ENCODE measurements around the gene KMO.

The KMO gene

DNA sequence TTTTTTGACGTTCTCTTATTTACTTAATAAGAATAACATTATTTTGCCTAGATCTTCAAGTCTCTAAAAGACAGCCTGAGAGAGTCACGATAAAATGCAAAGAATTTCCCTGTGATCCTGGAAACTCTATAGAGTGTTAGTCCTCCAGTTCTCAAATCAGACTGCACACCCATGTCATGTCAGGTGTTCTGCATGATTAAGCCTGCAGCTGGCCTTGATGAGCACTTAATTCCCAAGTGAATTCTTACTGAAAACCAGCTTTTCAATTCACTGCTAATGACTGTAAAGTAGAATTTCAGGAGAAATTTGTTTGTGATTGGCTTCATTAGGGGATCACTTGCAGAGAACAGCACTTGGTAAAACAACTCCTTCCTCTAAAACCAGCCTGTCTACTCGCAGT is 66.1 kb downstream of the KMO start:
- no peak for DNase-seq

DNA sequence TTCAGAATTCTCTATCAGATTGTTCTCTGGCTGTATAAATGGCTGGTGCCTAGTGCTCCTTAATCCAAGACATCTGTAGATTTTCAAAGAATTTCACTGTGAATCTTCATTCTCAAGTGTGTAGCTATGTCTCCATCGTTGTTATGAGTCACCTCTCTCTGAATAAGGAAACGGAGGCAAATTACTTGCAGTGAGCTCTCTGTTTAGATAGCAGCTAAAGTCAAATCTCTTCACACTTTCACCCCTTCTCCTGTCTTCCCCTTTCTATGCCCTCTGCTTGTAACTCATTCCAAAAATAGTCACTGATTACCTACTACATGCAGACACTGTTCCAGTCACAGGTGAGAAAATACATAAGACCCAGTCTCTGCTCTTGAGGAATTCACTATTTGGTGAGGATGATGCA is 68.3 kb downstream of the KMO start:
- no peak for DNase-seq

DNA sequence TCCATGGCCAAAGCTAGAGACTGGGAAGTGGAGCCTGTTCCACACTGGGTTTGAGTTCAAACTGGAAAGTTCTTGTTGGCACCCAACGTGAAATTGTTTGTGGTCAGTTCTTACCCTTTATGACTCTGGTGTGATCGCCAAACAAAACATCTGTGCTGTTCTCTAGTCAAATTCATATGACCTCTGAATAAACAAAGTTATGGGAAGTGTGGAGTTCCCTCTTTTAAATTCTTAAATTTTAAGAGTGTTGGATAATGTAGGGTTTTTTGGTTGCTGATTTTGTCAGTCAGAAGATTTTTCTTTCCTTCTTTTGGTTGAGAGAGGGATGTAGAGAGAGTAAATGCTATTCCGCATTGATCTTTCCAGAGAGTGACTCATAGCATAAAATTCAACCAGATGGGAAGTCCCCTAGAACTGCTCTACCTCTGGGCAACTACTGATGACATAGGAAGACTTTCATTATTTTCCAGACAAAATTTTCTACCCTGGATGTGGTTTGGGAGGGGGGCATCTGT is 71.6 kb downstream of the KMO start:
- no peak for DNase-seq

DNA sequence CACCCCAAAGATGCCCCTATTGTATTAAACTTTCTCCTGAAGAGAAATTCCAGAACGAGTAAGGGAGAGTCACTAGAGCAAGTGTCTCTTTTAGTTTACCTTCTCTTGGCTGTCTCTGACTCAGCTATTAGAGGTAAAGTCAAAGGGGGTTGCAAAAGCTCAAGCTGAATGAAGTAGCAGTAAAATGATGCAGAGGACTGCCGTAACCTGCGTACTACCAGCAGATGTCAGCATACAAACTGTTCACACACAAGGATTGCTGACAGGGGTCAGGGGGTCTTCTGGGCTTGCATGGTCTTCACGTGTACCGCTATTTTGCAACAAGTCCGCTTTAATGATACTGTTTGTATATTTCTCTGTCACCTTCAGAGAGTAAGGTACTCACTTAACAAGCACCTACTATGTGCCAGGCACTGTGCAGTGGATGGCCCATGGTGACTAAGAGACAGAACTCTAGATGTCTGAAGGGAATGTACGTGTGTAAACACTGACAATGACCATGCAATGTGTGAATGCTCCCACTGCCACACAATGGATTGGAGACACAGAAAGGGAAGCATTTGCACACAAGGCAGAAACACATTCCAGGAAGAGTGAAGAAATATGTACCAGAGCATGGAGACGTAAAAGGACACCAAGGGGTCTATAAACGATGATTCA is 73.1 kb downstream of the KMO start:
- DNase-seq: no peak

DNA sequence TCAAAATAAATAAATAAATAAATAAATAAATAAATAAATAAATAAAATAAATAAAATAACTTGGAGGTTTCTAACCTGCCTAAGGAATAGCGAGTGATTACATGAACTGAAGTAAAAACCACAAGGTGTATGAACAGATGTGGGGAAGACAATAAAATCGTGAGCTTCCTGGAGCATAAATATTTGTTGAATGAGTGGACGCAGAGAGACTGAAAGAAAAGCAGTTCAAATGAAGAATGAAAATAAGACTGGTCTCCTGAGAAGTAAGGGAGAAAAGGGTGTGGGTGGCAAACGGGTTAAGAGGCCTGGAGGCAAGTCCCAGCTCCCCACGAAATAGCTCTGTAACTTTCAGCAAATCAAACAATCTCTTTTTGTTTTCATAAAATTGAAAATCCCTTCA is 74.4 kb downstream of the KMO start:
- DNase-seq: no peak

DNA sequence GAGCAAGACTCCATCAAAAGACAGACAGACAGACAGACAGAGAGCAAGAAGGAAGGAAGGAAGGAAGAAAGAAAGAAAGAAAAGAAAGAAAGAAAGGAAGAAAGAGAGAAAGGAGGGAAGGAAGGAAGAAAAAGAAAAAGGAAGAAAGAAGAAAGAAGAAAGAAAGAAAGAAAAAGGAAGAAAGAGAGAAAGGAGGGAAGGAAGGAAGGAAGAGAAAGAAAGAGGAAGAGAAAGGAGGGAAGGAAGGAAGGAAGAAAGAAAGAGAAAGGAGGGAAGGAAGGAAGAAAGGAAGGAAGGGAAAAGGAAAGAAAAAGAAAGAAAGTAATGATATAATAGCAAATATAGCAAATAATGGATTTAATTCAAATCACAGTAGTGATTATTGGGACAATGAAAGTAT is 75.3 kb downstream of the KMO start:
- DNase-seq: no peak

DNA sequence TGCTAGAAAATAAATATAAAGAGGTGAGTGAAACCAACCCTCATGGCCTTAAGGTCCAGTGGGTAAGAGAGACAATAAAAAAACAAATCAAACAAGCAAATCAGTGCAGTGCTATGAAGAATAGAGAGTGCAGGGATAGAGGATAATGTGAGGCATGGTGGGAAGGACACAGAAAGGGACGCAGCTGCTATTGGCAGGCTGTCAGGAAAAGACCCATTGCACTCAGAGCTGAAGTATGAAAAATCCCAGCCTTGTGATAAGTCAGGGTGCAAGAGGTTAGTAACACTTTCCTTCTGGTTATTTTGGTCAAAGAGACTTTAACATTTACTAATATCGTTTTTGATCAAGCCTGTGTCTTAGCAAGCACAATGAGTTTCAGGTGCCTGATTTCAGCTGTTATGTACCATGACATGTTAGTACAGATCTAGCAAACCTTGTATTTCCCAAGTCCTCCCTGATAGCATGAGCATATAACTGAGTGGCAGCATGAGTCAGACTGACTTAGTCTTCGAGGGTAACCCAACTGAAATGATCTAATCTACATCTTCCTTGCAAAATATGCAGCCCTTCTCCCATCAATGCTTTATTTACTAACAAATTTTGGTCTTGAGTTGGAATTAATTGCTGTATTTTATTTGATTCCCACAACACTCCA is 76.3 kb downstream of the KMO start:
- DNase-seq: no peak

DNA sequence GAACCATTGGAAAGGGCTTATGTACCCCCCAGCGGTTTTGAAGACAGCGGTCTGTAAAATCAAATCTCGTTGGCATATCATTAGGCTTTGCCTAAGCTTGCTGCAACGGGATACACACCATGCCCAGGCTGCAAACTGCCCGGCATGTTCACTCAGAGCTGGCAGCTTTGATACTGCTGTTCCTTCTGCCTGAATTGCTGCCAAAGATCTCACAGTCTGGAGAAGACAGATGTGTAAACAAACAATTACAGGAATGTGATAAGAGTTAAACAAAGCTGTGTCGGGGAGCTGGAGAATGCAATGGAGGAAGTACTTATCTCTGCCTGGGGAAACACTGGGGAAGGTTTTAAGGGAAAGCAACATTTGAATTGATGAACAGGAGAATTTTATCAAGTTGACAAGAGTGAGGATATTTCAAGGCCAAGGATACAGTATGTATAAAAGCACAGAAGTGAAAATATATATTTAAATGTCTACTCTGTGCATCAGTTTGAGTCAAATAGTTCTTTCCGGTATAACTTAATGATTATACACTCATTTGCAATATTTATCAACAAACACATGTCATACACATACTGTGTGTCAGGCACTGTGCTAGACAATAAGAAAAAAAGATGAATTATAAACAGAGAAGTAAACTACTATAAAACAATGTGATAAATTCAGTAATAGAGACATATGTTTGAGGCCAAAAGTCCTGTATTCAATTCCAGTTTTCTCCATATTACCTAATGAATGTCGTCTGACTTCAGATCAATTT is 78.1 kb downstream of the KMO start:
- DNase-seq: no peak

DNA sequence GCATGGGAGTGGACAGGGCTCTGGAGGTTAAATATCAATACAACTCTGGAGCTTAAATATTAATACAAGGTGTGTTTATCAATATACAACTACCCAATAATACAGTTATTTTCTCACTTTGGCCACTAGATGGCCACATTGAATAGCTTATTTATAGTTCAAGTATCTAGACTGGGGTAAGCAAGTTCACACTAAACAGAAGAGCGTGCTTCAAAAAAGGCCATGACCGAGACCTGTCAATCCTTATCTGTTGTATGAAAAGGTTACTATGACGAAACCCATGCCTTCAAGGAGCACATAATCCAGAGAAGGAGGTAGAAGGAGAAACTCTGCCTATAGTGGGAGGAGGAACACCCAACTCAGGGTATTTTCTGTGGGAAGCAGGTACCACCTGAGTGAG is 78.9 kb downstream of the KMO start:
- peak; percentile 19 to 75 for DNase-seq

DNA sequence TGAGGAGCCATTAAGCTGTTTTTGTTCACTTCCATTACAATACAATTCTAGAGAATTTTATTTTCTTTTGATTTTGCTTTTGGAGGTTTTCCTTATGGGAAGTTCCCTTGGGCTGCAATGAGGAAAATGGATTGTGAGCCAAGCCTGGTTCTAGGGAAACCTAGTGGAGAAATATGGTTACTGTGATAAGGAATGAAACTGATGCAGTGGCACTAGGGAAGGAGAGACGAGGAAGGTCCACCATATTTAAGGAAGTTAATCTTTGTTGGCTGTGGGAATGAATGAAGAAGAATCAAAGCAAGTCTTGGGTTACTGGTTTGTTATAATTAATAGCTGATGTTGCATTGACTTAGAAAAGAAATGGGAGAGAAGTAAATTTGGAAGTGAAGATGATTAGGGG is 79.6 kb downstream of the KMO start:
- no peak for DNase-seq

DNA sequence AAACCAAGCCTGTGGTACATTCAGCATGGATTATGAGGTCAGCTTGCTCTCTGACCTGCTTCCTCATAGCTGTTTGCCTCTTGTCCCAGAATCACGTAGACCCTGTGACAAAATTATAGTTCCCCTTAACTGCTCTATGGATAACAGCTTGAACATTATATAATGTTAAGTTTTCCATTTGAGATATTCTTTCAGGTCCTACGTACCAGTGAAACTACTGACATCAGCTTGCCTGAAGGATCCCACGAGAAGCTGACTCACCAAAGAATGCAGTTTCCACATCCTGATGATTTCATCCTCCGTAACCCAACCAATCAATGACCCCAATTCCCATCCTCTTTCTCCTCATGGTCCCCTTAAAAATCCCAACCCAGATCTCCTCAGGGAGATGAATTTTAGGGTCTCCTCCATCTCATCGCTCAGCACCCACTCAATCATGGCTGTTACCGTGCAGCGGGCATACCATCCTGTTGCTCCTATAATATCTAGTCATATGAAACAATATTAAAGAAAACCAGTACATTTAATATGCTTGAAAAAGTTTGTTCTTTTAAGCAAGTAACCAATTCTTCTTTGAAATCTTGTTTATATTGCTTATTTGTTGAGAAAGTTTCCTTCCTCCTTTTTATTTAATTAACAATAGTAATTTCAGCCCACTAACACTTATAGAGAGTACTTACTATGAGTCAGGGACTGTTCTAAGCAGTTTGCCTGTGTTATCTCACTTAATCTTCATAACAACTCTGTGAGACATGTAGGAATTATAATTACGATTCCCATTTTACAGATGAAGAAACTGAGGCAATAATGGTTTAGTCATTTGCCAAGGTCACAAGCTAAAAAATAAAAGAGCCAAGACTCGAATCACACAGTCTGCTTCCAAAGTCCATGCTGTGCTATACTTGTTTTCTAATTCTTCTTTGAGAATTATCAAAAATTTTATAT is 80.6 kb downstream of the KMO start:
- no peak for DNase-seq

DNA sequence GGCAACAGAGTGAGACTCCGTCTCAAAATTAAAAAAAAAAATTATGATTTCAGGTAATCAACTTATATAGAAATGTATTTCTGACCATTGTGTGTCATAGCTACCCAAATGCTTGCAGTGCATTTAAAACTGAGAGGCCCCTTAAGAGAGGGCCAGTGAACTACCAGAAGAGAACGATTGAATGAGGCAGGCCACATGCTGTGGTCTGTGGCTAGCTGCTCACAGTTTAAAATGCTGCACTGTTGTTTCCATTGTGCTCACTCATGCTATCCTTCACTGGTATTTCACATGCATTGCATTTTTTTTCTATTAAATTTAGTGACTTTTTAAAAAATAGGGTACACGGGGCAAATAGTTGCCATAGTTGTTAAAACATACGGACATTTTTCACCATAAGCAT is 82.0 kb downstream of the KMO start:
- DNase-seq: no peak

DNA sequence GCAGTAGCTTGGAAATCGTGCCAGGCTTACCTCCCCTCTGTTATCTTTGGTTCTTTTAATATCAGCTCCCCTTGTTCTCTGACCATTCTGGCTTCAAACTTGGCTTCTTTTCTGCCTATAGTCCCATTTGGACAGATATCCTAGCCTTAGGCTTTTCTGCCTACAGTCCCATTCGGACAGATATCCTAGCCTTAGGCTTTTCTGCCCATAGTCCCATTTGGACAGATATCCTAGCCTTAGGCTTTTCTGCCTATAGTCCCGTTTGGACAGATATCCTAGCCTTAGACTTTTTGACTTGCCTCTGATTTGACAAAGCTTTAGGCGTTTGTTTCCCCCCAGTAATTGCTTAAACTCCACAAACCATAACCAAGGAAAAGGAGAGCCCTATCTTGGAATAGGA is 82.4 kb downstream of the KMO start:
- DNase-seq: no peak

DNA sequence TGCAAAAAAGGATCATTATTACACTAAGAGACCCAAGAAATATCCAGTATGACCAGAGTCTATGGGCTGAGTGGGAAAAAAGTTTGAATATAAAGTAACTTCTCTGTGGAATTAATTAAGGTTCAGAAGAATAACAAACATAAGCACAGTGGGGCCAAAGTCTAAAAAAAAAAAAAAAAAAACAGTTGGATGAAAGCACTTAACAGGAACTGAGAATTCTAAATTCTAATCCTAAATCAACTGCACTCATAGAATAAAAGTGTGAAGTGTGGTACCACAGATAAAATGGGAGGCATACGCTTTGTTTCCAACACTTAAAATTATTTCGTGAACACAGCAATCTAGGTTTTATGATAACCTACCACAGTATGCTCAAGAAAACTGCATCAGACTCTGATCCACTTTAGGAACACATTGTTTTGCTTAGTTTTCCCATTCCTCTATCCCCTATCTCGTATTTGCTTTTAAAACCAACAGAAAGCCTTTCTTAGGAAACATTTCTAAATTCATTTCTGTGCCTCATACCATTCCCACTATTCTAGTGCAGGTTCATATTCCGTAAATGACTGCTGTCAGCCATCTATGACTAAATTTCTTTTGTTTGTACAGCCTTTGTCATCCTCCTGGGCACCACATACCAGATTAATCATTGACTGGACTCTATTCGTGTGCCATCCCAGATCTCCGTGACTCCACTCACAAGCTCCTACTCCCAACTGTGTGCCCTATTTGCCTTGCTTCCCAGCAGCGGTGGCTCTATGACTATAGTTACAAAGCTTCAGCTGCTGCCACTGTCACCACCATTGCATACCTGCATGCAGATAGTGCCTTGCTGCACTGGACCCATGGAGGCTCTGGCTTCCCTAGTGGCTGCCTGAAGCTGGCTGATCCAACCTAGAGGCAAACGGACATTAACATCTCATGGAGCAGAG is 83.1 kb downstream of the KMO start:
- DNase-seq: no peak

DNA sequence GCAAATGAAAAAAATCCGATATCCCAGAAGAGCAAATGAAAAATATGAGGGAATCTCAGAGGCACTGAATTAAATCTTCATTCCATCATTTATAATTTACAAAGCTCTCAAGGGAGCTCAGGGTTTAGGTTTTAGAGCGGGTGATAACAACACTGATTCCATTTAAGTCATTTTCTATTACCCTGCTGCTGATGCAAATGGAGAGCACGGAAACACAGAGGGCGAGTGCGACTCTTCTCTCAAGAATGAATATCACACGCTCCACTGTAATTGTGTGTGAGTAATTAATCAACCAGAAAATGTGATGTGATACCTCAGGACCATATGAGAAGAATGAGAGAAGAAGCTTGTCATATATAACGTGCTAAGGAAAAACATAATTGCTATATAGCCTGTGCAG is 85.2 kb downstream of the KMO start:
- DNase-seq: no peak

DNA sequence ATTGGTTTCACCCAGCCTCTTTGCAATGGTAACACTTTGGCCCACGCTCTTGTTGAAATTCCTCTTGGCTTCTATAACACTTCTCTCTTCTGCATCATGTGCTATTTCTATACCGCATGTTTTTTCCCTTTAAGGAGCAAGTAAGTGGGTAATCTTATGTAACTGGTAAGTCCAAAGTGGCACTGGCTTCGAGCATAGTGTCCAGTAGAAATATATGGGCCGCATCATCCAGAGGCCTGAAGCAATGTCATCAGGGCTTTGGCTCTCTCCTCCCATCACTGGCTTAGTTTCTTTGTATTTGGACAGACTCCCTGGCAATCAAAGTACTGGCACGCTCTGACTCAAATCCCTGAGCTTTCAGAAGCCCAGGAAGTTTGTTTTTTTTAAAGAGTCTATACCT is 90.5 kb downstream of the KMO start:
- no peak for DNase-seq

DNA sequence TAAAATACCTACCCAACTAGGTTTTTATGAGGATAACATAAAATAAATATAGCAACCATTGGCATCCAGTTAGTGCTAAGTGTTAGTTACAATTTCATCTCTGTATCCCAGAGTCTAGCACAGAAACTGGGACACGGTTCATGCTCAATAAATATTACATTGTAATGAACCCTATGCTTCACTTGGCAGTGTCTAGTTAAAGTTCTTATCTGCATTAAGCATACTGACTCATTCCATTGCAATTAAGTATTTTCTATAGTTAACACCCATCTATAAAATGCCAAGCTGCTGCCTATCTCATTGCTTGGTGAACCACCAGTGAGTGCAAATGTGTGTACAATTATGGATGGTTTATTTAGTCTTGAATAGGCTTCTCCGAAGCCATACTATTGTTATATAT is 92.8 kb downstream of the KMO start:
- no peak for DNase-seq

DNA sequence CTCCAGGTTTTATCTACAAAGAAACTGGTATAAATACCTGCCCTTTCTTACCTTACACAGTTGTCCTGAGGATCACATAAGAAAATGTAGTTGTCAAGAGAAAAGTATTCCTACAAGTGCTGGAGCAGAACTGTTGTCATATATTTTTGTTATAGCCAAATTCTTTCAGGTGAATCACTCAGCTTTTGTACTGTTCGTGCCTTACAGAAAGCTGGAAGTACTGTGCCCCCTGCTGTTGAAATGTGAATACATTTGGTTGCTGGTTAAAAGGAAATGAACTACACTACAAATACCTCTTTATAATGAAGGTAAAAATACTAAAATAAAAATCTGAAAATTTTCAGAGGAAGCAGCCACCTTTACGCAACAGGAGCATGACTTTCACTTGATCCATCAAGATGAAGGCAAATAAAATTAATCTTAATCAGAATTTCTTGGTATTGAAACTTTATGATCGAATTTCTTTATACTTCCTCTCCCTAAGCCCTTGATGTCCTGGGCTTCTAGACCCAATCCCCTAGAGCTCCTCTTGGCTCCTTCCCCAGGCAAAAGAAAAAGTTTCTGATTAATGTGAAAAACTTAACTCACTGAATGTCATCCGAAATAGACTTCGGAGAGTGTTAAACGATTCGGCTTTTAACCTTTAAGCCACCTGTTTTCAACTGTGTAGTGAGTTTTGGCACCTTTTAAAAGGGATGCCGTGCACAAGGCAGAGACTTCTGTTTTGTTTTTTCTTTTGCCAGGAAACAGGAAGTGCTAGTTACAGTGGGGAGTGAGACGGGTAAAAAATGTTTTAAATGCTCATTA is 95.5 kb downstream of the KMO start:
- DNase-seq: peak; percentile 45 to 73

DNA sequence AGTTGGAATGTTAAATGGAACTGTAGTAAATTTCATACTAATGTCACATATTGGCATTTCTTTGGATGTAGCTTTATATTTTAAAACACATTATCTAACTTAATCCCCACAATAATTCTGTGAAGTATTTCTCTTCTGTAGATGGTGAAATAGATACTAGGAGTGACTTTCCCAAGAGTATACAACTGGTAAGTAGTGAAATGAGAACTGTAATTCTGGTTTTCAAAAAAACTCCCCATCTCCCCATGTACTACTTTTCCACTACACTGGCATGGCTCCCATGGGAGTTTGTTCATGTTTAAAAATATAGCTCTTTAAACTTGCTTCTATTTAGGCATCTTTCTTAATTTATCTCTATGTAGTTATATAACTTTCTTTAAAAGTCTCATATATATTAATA is 97.8 kb downstream of the KMO start:
- DNase-seq: no peak

DNA sequence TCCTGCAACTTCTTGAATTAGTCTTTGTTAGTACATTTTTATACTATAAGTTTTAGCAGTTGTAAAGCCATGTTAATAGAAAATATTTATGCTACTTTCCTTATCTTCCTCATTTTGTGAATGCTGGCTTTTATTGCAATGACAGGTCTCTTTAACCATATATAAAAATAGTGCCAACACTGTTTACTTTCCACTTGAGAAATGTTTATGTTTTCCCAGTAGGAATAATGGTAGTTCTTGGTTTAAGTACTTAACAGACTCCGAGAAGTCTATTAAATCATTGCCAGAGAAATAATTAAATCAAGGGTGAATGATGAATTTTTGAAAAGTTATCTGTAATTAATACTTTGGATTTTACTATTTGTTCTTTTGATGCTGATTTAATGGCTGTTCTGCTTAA is 98.3 kb downstream of the KMO start:
- no peak for DNase-seq

DNA sequence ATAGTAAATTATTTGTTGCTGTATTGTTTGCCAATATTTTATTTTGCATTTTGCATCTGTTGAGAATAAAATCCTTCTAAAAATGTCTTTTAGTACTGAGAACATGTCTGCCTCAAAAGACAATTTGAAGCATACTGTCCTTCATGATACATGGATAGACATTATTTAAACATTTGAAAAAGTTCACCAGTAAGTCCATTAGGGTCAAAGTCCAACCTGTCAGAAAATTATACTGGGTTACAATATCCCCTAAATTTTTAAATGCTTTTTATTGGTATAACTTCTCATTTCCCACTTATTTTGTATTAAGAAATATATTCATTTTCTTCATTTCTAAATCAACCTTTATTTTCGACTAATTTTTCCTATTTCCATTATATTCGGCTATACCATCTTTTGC is 98.7 kb downstream of the KMO start:
- DNase-seq: no peak

Data from CD4-positive, alpha-beta T cell treated with Interferon alpha-2 for 1 hour (primary cell).